HG03457 (cell line): Measurements from ENCODE around the gene CACNA1H.
"Not testable (repeated sequence)": the region's sequence is repeated elsewhere in the genome, so short reads cannot be mapped to it uniquely, and the experiment has no call there.

Experiments
- ATAC-seq: cut with Tn5 transposase; IDR thresholded peaks from one replicate; pipeline ENCODE4 v1.9.1; 2021; ENCODE audit warnings: moderate number of reproducible peaks; ENCODE audit not compliant: unreplicated experiment

The CACNA1H gene

GRCh38 chr16:1243363-1243762 lies 90.5 kb downstream of the CACNA1H start:
- ATAC-seq = not testable (repeated sequence)

GRCh38 chr16:1243907-1244850 lies 91.3 kb downstream of the CACNA1H start:
- ATAC-seq = not testable (repeated sequence)

DNA sequence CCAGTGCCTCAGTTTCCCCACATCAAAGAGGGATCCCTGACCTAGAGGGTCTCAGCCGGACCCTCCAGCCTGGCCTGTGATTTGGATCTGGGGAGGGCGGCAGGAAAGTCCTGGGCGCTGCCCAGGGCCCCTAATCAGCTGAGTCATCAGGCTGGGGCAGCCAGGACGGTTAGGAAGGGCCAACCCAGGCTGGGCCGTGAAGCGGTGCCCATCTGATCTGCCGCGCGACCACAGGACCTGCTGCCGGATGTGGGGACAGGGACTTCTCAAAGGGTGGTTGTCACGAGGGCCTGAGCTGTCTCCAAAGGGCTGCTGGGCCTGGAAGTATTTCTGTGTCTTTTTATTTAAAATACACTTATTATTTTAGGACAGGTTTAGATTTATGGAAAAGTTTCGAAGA lies 92.0 kb downstream of the CACNA1H start:
- ATAC-seq = no peak

- ATAC-seq = no peak
Measured at GRCh38 chr16:1245452-1246020, 92.6 kb downstream of the CACNA1H start.

DNA sequence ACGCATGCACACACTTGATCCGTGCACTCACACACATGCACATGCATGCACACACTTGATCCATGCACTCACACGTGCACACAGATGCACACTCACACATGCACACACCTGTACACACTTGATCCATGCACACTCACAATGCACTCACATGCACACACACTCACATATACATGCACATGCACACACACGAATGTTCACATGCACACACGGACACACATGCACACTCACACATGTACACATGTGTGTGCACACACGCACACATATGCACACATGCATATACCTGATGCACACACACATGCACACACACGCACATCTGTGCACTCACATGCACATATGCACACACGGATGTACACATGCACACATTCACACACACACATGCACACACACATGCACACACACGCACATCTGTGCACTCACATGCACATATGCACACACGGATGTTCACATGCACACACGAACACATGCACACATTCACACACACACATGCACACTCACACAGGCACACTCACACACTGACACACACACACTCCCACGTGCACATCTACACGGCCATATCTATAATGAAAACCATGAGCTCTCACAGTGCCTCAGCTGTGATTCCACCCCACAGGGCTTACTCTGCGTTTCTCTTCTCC lies 95.1 kb downstream of the CACNA1H start:
- not testable (repeated sequence) for ATAC-seq

DNA sequence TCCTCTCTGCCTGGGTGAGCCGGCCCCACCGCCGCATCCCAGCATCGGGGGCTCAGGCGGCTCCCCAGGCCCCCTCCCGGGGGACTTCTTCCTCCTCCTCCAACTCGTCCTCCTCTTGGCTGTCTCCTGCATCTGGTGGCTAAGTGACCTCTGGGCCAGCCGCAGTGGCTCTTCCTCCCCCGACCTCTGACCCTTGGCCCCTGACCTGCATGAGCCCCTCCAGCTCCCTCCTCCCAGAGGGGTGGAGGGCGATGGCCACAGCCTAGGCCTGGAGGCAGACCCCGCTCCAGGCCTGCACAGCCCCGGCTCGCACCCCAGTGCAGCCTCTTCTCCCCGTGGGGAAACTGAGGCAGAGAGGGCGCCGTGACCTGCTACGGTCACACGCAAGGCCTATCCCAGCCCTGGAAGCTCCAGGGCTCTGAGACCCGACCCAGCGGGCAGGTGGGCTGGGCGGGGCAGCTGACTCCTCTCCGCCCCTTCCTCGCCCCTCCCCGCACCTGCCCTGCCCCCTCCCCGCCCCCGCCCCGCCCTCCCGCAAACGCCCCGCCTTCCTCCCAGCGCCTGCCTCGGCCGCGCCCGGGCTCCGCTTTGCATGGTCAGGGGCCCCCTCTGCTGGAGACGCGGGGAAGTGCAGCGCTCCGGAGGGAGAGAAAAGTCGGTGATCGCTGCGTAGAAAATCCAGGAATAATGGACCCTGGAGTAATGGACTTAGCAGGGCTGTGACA lies 96.3 kb downstream of the CACNA1H start:
- ATAC-seq = not testable (repeated sequence)

DNA sequence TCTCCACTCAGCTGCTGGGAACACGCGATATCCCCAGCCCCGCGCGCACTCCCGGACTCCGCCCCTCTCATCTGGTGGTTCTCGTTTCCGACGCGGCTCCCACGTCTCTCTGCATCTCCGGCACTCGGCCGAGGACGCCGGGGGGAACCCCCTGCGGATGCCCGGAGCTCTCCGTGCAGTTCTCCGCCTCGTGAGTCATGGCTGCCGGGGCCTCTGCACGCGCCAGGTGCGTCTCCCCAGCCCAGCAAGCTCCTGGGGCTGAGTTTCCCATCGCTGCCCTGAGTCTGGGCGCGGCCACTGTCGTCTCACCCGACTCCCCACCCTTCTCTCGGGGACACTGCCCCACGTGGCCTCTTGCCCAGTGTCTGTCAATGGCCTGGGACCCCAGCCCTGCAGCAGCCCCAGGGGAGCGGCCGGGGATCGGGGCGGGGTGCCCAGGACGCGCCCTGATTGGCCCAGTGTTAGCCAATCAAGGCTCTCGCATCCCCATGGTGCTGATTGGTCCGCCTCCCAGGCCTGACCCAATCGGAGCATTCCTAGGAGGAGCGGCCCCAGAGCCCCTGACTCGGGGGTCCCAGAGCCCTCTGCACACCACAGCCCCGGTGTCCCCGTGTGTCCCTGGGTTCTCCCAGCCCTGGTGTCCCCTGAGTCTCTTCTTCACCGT lies 100.9 kb downstream of the CACNA1H start:
- not testable (repeated sequence) for ATAC-seq

GRCh38 chr16:1254821-1255220 lies 101.9 kb downstream of the CACNA1H start:
- ATAC-seq = not testable (repeated sequence)

DNA sequence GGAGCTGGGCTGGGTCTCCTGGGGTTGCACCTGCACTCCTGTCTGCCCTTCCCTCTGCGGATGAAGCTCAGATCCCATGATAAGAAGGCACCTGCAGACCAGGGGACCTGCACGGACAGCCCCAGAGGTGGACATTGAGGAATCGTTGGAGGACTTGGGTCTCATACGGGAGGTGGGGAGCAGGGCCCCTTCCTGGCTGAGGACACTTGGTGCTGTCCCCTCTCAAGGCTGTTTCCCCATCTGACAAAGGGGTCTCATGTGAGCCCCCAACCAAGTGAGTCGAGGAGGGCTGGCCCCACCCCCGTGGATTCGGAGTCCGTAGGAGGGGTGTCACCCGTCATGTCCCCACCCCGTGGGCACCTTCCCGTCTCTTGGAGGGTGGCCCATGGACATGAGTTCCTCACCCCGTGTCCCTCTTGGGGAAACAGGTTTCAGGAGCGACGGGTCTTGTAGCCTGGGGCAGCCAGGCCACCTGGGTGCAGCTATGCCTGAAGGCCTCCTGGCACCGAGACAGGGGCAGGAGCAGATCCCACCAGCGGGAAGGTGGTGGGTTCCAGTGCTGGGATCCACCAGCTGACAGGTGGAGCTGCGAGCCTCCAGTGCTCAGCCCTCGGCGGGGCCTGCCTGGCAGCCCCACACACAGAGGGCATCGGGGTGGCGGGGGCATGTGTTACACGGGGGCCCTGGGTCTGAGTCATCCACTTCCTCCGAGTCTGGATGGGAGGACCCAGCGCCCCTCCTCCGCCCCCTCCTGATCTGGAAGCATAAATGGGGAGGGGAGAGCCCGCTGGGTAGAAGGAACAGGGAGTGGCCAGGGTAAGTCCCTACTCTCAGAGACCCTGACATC lies 102.6 kb downstream of the CACNA1H start, which contains the start of gene TPSD1:
Gene TPSD1 (plus strand): TSS at position 794 of the 847 bp plus-strand sequence. CDS start 212 bp downstream, outside the sequence.
- not testable (repeated sequence) for ATAC-seq

DNA sequence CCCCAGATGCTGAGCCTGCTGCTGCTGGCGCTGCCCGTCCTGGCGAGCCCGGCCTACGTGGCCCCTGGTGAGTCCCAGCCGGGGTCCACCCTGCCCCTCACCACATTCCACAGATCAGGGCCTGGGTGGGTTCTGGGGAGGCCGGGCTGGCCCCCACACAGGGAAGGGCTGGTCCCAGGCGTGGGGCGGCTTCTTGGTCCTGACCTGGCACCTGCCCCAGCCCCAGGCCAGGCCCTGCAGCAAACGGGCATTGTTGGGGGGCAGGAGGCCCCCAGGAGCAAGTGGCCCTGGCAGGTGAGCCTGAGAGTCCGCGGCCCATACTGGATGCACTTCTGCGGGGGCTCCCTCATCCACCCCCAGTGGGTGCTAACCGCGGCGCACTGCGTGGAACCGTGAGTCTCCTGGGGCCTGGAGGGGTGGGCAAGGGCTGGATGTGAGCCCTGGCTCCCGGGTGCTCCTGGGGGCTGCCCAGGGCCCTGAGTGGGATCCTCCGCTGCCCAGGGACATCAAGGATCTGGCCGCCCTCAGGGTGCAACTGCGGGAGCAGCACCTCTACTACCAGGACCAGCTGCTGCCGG lies 103.5 kb downstream of the CACNA1H start:
- not testable (repeated sequence) for ATAC-seq

DNA sequence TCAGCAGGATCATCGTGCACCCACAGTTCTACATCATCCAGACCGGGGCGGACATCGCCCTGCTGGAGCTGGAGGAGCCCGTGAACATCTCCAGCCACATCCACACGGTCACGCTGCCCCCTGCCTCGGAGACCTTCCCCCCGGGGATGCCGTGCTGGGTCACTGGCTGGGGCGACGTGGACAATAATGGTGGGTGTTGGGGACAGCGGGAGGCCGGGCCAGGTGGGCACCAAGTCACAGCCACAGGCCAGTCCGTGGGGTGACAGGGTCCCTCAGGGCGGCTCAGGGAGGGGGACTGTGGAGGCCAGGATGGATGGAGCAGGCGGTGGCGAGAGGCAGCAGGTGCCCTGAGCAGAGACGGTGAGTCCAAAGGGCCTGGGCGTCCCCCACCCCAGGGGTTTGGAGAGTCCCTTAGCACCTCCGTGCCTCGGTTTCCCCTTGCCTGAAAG lies 104.0 kb downstream of the CACNA1H start:
- ATAC-seq = no peak

DNA sequence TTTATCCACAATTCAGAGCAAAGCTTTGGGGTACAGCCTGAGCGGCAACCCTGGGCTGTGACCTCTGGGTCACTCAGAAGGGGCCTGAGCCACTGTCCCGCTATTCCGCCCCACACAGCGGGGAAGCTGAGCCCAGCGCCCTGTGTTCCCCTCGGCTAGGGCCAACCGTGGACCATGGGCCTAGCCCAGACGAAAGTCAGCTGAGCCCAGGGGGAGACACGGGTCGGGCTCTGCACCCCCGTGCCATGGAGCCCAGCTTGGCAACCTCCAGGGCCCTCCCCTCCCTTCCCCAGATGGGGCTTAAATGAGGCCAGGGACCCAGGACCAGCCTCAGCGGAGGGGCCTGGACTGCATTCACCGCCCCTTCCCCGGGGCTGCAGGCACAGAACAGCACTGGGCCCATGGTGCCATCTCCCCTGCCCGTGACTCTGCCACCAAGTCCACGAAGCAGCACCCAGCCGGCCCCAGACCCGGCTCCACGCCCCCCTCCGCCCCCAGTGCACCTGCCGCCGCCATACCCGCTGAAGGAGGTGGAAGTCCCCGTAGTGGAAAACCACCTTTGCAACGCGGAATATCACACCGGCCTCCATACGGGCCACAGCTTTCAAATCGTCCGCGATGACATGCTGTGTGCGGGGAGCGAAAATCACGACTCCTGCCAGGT lies 104.8 kb downstream of the CACNA1H start:
- no peak for ATAC-seq

- ATAC-seq = no peak
Measured at GRCh38 chr16:1258225-1258600, 105.3 kb downstream of the CACNA1H start.

GRCh38 chr16:1258906-1259759 lies 106.2 kb downstream of the CACNA1H start:
- ATAC-seq = no peak

- no peak for ATAC-seq
Measured at GRCh38 chr16:1259760-1260068, 106.8 kb downstream of the CACNA1H start.

GRCh38 chr16:1260101-1260680 lies 107.3 kb downstream of the CACNA1H start:
- no peak for ATAC-seq

- no peak for ATAC-seq
Measured at GRCh38 chr16:1261131-1261892, 108.4 kb downstream of the CACNA1H start.
